Measurements from ENCODE around the gene ELAC2.

Gene ELAC2

DNA sequence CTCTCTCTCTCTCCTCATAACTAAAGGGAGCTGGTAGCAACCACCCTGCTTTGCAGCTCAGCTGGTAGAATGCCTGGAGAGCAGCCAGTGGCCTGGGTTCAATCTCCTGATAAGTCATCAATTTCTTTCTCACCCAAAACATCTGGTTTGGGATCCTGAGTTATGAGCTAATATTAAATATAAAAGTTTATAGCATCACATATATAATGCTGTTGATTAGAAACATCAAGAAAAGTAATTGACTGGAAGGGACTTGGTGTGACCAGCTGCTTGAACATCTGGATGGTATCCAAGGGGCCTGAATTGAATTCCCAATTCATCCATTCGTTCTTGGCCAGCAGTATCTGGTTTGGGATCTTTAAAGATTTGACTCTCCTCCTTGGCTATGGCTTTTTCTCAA lies 12.2 kb upstream of the ELAC2 start:
- H3K9me3 ChIP-seq (ENCODE audit: control insufficient read depth, insufficient read depth, low read length), result no peaks in the 10 kb centered on the region
- H3K36me3 ChIP-seq (ENCODE audit: insufficient read depth, low read length), result no peaks in the 10 kb centered on the region
- H3K9ac ChIP-seq (ENCODE audit: low read depth, low read length), result no peak overlapping the region
- no peaks in the 10 kb centered on the region for H3K4me1 ChIP-seq (ENCODE audit: insufficient read depth, low read length)

DNA sequence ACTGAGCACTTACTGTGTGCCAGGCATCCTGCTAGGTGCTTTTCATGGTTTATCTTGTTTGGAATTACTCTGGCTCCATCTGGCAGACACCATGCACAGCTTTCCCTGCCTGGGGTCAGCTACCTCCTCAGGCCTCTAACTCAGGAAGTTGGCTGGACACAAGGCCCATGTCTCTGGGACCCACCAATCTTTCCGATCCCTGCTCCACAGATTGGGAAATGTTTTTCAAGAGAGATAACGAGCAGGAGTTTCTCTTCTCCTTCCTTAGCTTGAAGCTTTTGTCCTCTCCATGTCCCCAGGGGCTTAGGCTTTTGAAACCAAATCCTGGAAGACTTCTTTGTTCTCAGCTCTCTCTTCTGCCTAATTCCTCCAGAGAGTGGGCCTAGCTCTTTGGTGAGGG lies 11.5 kb upstream of the ELAC2 start:
- Histone ChIP-seq H3K4me1 (ENCODE audit: insufficient read depth, low read length) (no peaks in the 10 kb centered on the region), H3K9me3 (ENCODE audit: control insufficient read depth, insufficient read depth, low read length) (no peaks in the 10 kb centered on the region), H3K9ac (ENCODE audit: low read depth, low read length) (no peak overlapping the region), H3K36me3 (ENCODE audit: insufficient read depth, low read length) (no peaks in the 10 kb centered on the region)

DNA sequence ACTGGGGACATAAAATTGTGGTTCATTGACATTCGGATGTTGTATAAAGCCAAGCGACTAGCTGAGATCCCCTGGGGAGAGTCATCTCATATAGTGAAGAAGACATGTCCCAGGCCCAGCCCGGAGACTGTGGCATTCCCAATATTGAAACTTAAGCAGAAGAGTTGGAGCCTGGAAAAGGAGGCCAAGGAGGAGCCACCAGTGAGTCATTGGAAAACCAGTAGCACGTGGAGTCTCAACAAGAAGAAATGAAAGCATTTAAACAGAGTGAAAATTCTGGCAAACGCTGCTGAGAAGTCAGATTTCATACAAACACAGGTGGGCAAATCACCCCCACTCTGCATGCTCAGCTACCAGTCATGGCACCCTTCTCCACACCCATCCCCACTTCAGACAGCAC lies 9.4 kb upstream of the ELAC2 start:
- no peaks in the 10 kb centered on the region for H3K4me1 ChIP-seq (ENCODE audit: insufficient read depth, low read length)
- H3K9me3 ChIP-seq (ENCODE audit: control insufficient read depth, insufficient read depth, low read length), result no peaks in the 10 kb centered on the region
- no peaks in the 10 kb centered on the region for H3K36me3 ChIP-seq (ENCODE audit: insufficient read depth, low read length)
- H3K9ac ChIP-seq (ENCODE audit: low read depth, low read length), result no peak overlapping the region

DNA sequence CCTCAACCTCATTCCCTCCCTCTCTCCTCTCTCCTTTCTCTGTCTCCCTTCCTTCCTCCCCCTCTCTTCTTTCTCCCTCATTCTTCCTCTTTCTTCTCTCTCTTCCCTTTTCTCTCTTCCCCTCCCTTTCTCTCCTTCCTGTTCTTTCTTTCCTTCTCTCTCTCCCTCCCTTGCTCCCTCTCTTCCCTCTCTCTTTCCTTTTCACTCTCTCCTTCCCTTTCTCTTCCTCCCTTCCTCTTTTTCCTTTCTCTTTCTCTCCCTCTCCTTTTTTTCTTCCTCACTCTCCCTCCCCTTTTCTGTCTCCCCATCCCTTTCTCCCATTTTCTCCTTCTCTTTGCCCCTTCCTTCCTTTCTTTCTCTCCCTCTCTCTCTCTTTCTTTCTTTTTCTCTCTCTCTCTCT lies 7.9 kb upstream of the ELAC2 start:
- no peaks in the 10 kb centered on the region for H3K4me1 ChIP-seq (ENCODE audit: insufficient read depth, low read length)
- H3K9ac ChIP-seq (ENCODE audit: low read depth, low read length), result no peak overlapping the region
- H3K36me3 ChIP-seq (ENCODE audit: insufficient read depth, low read length), result no peaks in the 10 kb centered on the region
- no peaks in the 10 kb centered on the region for H3K9me3 ChIP-seq (ENCODE audit: control insufficient read depth, insufficient read depth, low read length)

DNA sequence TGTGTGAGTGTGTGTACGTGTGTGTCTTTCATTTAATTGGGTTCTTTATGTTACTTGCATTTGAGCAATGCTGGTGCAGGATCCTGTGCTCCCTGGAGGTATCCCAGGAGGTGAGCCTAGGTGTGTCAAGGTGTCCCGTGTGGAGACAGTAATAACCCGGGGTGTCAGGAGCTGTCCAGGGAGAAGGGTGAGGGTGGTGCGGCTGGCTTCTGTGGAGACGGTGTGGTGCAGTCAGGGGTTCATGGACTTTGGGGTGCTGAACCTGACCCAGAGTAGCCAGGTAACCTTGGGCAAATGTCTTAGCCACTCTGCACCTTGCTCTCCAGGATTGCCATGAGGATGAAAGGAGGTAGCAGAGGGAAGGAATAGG lies 7.4 kb upstream of the ELAC2 start:
- Histone ChIP-seq H3K9ac (ENCODE audit: low read depth, low read length) (no peak overlapping the region), H3K4me1 (ENCODE audit: insufficient read depth, low read length) (no peaks in the 10 kb centered on the region), H3K36me3 (ENCODE audit: insufficient read depth, low read length) (no peaks in the 10 kb centered on the region), H3K9me3 (ENCODE audit: control insufficient read depth, insufficient read depth, low read length) (no peaks in the 10 kb centered on the region)

DNA sequence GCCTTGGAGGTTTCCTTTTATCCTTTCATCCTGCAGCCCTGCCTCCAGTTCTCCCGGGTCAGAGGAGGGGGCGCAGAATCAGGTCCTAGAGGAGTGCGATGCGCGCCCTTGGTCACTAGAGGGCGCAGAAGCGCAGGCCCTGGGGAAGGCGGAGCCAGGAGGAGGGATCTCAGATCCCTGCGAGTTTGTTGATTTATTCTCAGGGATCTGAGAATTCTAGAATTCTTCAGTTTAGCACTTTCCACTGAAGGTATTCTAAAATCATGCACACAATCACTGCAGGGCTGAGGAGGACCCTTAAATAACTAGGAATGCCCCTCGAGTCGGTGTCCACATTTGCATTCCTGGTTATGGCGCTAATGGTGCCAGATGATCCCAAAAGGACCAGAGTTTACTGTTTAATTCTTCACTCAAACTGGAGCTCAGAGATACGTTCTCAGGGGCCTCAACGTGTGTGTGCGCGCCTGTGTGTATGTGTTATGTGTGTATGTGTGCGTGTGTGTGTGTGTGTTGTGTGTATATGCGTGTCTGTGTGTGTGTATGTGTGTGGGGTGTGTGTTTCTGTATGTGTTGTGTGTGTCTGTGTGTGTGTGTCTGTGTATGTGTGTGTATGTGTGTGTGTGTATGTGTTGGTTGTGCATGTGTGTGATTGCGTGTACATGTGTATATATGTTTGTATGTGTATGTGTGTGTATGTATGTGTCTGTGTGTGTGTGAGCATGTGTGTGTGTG lies 6.9 kb upstream of the ELAC2 start:
- Histone ChIP-seq H3K9ac (ENCODE audit: low read depth, low read length) (peak overlapping the region; percentile 40; the same call in 1 of the 2 replicates), H3K4me1 (ENCODE audit: insufficient read depth, low read length) (no peaks in the 10 kb centered on the region), H3K36me3 (ENCODE audit: insufficient read depth, low read length) (no peaks in the 10 kb centered on the region), H3K9me3 (ENCODE audit: control insufficient read depth, insufficient read depth, low read length) (no peaks in the 10 kb centered on the region)

DNA sequence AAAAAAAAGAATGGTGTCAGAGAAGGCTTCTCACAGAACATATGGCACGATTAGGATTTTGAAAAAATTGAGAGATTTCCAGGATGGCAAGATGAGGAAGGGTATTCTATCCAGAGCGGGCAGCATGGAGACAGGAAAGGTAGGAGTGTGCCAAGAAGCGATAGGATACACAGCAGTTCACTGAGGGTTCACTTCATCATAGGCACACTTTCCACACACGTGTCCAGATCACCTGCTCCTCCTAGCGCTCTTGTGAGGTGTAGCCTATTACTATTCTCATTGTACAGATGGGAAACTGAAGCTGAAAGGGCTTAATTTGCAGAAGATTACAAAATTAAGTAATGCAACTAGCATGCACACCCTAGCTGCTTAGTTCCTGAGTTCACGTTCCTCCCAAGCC lies 6.2 kb upstream of the ELAC2 start:
- no peak overlapping the region for H3K9ac ChIP-seq (ENCODE audit: low read depth, low read length)
- no peaks in the 10 kb centered on the region for H3K9me3 ChIP-seq (ENCODE audit: control insufficient read depth, insufficient read depth, low read length)
- H3K36me3 ChIP-seq (ENCODE audit: insufficient read depth, low read length), result no peaks in the 10 kb centered on the region
- H3K4me1 ChIP-seq (ENCODE audit: insufficient read depth, low read length), result no peaks in the 10 kb centered on the region

DNA sequence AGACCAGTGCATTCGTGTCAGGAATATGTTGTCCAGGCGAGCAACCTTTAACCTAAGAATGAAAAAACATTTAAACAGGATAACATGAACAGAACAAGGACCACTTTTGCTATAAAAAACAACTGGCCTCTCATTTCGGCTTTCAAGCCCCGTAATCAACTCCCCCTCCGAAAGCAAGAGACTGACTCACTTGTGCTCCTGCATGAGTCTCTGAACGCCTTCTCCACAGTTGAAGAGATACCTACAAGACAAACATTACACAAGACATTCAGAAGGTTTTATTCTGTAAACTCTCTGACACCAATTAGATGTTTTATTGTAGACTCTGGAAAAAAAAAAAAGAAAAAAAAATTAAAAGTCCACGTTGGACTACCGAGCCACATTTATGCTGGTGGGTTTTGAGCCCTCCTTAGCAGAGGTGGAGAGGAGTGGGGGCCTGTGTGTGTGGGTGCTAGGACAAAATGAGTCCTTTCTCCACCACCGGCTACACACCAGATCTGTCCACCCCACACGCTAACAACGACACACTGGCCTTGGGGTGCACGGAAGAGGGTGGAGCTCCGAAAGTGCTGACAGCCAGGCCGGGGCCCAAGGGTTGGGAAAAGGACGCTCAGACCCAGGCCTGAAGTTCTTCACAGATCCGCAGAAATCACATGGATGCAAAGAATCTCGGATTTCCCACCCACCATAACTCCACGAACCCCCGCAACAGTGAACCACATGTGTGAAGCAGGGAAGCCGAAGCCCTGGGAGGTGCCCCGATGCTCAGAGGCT lies 759 bp downstream of the ELAC2 start:
- H3K4me1 ChIP-seq (ENCODE audit: insufficient read depth, low read length), result no peaks in the 10 kb centered on the region
- peaks cover 34% of the 10 kb centered on the region for H3K36me3 ChIP-seq (ENCODE audit: insufficient read depth, low read length)
- peak overlapping the region; percentile 94 for H3K9ac ChIP-seq (ENCODE audit: low read depth, low read length)
- H3K9me3 ChIP-seq (ENCODE audit: control insufficient read depth, insufficient read depth, low read length), result no peaks in the 10 kb centered on the region

DNA sequence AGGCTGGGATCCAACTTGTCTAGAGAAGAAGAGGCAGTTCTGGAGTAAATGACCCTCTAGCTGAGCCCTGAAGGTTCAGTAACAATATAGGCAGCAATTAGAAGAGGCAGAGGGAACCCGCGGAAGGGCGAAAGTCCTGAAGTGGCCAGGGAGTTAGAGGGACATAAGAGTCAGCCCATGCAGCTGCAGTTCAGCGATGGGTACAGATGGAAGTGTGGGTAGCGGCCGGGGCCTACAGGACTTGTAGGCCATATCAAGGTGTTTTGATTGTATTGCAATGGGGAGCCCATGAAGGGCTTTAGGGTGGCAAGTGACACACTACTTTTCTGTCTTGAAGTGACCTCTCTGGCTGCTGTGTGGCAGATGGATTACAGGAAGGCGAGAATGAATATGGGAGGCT lies 3.0 kb downstream of the ELAC2 start:
- no peaks in the 10 kb centered on the region for H3K9me3 ChIP-seq (ENCODE audit: control insufficient read depth, insufficient read depth, low read length)
- H3K4me1 ChIP-seq (ENCODE audit: insufficient read depth, low read length), result no peaks in the 10 kb centered on the region
- H3K9ac ChIP-seq (ENCODE audit: low read depth, low read length), result no peak overlapping the region
- H3K36me3 ChIP-seq (ENCODE audit: insufficient read depth, low read length), result peaks cover 51% of the 10 kb centered on the region

DNA sequence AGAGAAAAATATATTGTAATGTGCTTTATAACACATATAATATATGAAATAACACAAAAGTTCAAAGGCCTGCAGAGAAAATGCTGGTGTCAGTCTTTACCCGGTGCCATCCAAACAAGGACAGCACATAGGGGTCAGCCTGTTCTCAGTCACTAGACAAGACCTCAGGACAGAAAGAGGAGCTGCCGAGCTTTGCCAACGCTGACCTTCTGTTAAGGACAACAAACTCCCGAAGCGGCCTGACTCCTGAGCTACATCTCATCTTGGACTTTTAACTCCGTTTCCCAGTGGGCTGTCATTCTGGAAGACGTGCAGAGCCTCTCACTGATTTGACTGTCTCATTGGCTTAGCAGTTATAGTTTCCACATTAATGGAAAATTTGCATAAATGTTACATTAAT lies 6.9 kb downstream of the ELAC2 start:
- Histone ChIP-seq H3K36me3 (ENCODE audit: insufficient read depth, low read length) (peaks cover 51% of the 10 kb centered on the region), H3K4me1 (ENCODE audit: insufficient read depth, low read length) (no peaks in the 10 kb centered on the region), H3K9me3 (ENCODE audit: control insufficient read depth, insufficient read depth, low read length) (no peaks in the 10 kb centered on the region), H3K9ac (ENCODE audit: low read depth, low read length) (no peak overlapping the region)

DNA sequence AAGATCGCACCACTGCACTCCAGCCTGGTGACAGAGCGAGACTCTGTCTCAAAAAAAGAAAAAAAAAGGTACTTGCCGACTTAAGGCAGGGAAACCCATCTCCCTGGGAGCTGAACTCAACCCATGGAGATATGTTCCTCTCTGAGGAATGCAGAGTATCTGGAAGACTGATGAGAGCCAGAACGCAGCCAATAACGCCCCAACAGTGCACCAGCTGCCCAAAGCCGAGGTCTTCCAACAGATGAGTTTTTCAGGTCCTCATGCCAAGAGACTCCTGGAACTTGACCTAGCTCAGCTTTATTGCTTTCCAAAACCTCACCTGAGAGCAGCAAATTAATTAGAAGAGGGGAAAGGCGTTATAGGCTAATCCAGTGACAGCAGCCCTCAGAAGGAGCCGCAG lies 9.4 kb downstream of the ELAC2 start:
- Histone ChIP-seq H3K36me3 (ENCODE audit: insufficient read depth, low read length) (peaks cover 31% of the 10 kb centered on the region), H3K9ac (ENCODE audit: low read depth, low read length) (no peak overlapping the region), H3K9me3 (ENCODE audit: control insufficient read depth, insufficient read depth, low read length) (no peaks in the 10 kb centered on the region), H3K4me1 (ENCODE audit: insufficient read depth, low read length) (no peaks in the 10 kb centered on the region)

DNA sequence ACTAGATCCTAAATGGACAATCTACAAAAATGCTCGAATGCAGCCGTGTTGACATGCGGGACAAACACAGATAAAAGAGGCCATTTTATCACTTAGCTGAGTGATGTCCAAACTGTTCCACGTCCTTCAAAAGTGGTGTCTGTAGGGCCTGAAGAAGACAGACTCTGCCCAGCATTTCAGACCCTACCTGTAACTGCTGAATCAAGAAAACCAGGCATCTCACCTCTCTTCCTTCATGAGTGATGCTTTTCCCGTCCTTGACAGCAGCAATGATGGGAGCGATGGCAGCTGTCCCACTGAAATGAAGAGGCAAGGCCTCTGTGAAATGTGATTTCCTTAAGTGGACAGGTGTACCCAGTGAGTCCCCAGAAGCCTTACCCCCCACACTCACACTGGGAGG lies 12.3 kb downstream of the ELAC2 start:
- Histone ChIP-seq H3K36me3 (ENCODE audit: insufficient read depth, low read length) (peaks cover 25% of the 10 kb centered on the region), H3K9ac (ENCODE audit: low read depth, low read length) (no peak overlapping the region), H3K4me1 (ENCODE audit: insufficient read depth, low read length) (no peaks in the 10 kb centered on the region), H3K9me3 (ENCODE audit: control insufficient read depth, insufficient read depth, low read length) (no peaks in the 10 kb centered on the region)

DNA sequence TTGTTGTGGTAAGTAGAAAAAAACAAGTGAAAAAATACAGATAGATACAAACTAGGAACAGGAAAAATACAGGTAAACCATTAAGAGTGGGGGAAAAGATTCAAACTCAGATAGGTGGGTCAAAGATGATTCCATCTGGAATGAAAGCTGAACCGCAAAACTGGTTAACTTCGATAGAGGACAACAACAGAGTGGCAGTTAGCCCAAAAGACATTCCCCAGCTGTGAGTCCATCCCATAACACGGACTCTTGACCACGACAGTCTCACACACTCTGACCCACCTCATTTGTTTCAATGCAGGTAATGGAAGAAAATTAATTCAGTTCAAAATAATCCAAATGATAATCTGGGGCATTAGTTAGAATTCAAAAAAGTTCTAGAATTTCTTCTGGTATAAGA lies 13.5 kb downstream of the ELAC2 start:
- Histone ChIP-seq H3K9me3 (ENCODE audit: control insufficient read depth, insufficient read depth, low read length) (no peaks in the 10 kb centered on the region), H3K9ac (ENCODE audit: low read depth, low read length) (no peak overlapping the region), H3K36me3 (ENCODE audit: insufficient read depth, low read length) (peaks cover 30% of the 10 kb centered on the region), H3K4me1 (ENCODE audit: insufficient read depth, low read length) (no peaks in the 10 kb centered on the region)

DNA sequence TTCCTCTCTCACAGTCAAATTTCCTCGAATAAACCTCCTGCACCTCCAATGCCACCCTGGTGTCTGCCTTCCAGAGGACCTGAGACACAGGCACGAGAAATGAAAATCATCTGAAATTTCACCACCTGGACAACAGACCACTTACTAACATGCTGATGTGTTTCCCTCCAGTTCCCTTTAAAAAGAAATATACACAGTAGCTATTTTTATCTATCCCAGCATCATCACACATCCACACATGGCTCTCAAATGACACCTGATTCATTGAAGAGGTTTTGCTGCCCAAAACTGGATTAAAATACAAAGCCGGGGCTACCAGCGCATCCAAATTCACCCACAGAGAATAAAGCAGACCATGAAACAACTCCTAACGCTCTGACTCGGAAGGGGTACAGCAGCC lies 13.9 kb downstream of the ELAC2 start:
- Histone ChIP-seq H3K36me3 (ENCODE audit: insufficient read depth, low read length) (peaks cover 32% of the 10 kb centered on the region), H3K9ac (ENCODE audit: low read depth, low read length) (no peak overlapping the region), H3K9me3 (ENCODE audit: control insufficient read depth, insufficient read depth, low read length) (no peaks in the 10 kb centered on the region), H3K4me1 (ENCODE audit: insufficient read depth, low read length) (no peaks in the 10 kb centered on the region)

DNA sequence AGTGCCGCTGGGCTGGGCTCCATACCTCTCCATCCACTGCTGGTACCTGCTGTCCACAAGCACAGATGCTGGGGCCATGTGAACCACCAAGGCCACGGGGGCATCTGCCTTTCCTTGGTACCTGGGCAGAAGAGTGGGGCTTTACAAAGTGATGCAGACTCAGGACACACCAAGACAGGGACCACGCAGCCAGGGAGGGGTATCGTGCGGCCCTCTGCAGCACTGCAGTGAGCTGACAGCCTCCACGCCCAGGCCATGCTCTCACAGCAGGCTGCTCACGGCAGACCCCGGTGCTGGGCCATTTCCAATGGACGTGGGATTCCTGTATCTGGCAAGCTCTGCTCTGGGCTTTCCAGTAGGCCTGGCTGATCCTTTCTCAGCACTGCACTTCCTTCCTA lies 14.4 kb downstream of the ELAC2 start:
- H3K9ac ChIP-seq (ENCODE audit: low read depth, low read length), result no peak overlapping the region
- peaks cover 29% of the 10 kb centered on the region for H3K36me3 ChIP-seq (ENCODE audit: insufficient read depth, low read length)
- H3K4me1 ChIP-seq (ENCODE audit: insufficient read depth, low read length), result no peaks in the 10 kb centered on the region
- H3K9me3 ChIP-seq (ENCODE audit: control insufficient read depth, insufficient read depth, low read length), result no peaks in the 10 kb centered on the region

Measured in ES-I3 (cell line).